BJ (cell line): ENCODE results near the gene NCAPD2. TPM values are rescaled to one million over a fixed set of nuclear protein-coding genes. Genes with fewer than 3 reads are reported as not detected.
"Not testable (repeated sequence)": the region's sequence is repeated elsewhere in the genome, so short reads cannot be mapped to it uniquely, and the experiment has no call there.

Experiments
- CTCF ChIA-PET: fragments of 350-600 bp; formaldehyde crosslinking; extraction: SDS; loops from one replicate; lab custom pipeline; 2021; ENCODE audit warnings: antibody characterized with exemption, inconsistent platforms; lab: Yijun Ruan, JAX
- POLR2A ChIA-PET: fragments of 300-600 bp; sonication (Branson Sonifier 250); formaldehyde crosslinking; extraction: SDS; loops from one replicate; lab custom pipeline; 2021; ENCODE audit warnings: antibody characterized with exemption; lab: Charles Lee
- DNase-seq: peaks from one replicate; pipeline ENCODE4 v3.0.0-alpha.2; 2011; ENCODE audit warnings: low read depth
- H3K27me3 ChIP-seq: 2 replicates; pipeline ENCODE4 v1.6.0; 2011; ENCODE audit warnings: low read length; ENCODE audit not compliant: control insufficient read depth, insufficient read depth
- H3K36me3 ChIP-seq: 2 replicates; pipeline ENCODE4 v1.5.1; 2011; ENCODE audit warnings: low read length; ENCODE audit not compliant: control insufficient read depth, insufficient read depth
- H3K4me3 ChIP-seq: 2 replicates; pipeline ENCODE4 v1.5.1; 2011; ENCODE audit warnings: low read depth, mild to moderate bottlenecking, control low read depth, low read length
- polyA plus RNA-seq: library from polyadenylated mRNA; depleted of rRNA; stranded (reverse); fragments of >200 nt; gene quantifications from 2 replicates; pipeline ENCODE4 v1.2.3, GENCODE V29; 2011
- TF ChIP-seq, protein P1 (sequence below): IDR thresholded peaks from 2 replicates; pipeline ENCODE4 v1.5.1; 2011; ENCODE audit warnings: low read depth, mild to moderate bottlenecking, control low read depth, inconsistent platforms, low read length, moderate library complexity; ENCODE audit not compliant: insufficient read depth

Gene NCAPD2
- polyA plus RNA-seq, 1 experiment = 65.6 TPM

GRCh38 chr12:6492838-6493496 lies 935 bp upstream of the NCAPD2 start, which contains the start of gene MRPL51:
Gene MRPL51, minus strand, starts transcription at chr12:6493262. Its CDS starts 126 bp downstream, at chr12:6493136.
- H3K4me3 ChIP-seq = peak within 1 kb of the TSS; percentile 64
- ChIA-PET POLR2A (interaction anchor here (0.6 to 0.8 kb wide), 2 partner anchors 39 to 41 kb away, joined by 3 to 6 read pairs; partner anchors contain the start of gene GAPDH), CTCF (interaction anchor here (0.9 to 1.6 kb wide), 4 partner anchors 13 to 45 kb away, joined by 3 to 5 read pairs (median 4); partner anchors contain the start of gene VAMP1)
- H3K36me3 ChIP-seq = no peaks in the 10 kb centered on the region; the same call in 1 of the 2 replicates
- DNase-seq = peak; percentile 45
- no peaks in the 10 kb centered on the region for H3K27me3 ChIP-seq
- TF ChIP-seq, protein P1, sequence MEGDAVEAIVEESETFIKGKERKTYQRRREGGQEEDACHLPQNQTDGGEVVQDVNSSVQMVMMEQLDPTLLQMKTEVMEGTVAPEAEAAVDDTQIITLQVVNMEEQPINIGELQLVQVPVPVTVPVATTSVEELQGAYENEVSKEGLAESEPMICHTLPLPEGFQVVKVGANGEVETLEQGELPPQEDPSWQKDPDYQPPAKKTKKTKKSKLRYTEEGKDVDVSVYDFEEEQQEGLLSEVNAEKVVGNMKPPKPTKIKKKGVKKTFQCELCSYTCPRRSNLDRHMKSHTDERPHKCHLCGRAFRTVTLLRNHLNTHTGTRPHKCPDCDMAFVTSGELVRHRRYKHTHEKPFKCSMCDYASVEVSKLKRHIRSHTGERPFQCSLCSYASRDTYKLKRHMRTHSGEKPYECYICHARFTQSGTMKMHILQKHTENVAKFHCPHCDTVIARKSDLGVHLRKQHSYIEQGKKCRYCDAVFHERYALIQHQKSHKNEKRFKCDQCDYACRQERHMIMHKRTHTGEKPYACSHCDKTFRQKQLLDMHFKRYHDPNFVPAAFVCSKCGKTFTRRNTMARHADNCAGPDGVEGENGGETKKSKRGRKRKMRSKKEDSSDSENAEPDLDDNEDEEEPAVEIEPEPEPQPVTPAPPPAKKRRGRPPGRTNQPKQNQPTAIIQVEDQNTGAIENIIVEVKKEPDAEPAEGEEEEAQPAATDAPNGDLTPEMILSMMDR = no peak

DNA sequence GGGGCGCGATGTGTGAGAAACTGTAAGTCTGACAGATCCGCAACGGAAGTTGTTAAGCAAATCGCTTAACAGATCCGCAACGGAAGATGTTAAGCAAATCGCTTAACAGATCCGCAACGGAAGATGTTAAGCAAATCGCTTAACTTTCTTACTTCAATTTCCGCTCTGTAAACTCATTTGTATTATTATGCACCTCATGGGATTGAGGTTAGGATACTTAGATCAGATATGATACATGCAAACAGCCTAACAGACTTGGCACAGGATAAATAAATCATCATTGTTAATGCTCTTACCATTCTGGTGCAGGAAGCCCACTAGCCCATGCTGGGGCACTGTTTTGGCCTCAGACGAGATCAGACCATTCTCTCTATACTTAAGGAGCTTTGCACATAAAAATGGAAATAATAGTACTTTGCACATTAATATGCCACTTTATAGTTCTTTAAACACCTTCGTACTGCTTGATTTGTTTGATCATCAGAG lies 399 bp downstream of the NCAPD2 start:
- POLR2A ChIA-PET = no interaction called here
- no peaks in the 10 kb centered on the region; the same call in 1 of the 2 replicates for H3K36me3 ChIP-seq
- TF ChIP-seq, protein P1 = no peak
- H3K4me3 ChIP-seq = peak overlapping the region; percentile 64
- CTCF ChIA-PET = interaction anchor here (1.0 kb wide), 1 partner anchor 29 kb away, joined by 3 read pairs; no protein-coding TSS in a partner anchor
- DNase-seq = no peak
- no peaks in the 10 kb centered on the region for H3K27me3 ChIP-seq

DNA sequence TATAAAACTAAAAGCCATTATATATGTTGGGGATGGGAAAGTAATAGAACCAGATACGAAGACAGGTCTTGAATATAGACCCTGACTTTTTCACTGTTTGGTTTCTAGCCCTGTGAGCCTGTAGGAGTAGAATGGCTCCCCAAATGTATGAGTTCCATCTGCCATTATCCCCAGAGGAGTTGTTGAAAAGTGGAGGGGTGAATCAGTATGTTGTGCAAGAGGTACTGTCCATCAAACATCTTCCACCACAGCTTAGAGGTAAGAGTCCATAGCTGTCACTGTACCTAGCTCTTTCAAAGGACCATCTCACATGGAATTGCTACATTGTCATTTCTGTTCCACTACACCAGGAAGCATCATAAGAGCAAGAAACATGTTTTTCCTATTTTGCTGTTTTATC lies 1.1 kb downstream of the NCAPD2 start:
- peak overlapping the region; percentile 64 for H3K4me3 ChIP-seq
- TF ChIP-seq, protein P1 = no peak
- H3K27me3 ChIP-seq = no peaks in the 10 kb centered on the region
- CTCF ChIA-PET = interaction anchor here (1.0 kb wide), 1 partner anchor 30 kb away, joined by 3 read pairs; no protein-coding TSS in a partner anchor
- POLR2A ChIA-PET = no interaction called here
- H3K36me3 ChIP-seq = no peaks in the 10 kb centered on the region; the same call in 1 of the 2 replicates
- DNase-seq = no peak

DNA sequence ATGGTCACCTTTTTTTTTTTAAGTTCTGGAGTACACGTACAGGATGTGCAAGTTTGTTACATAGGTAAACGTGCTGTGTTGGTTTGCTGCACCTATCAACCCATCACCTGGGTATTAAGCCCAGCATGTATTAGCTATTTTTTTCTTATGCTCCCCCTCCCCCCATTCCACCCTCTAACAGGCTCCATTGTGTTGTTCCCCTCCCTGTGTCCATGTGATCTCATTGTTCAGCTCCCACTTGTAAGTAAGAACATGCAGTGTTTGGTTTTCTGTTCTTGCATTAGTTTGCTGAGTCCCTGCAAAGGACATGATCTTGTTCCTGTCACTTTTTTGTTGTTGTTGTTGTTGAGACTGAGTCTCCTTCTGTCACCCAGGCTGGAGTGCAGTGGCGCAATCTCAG lies 3.4 kb downstream of the NCAPD2 start:
- DNase-seq, H3K4me3 ChIP-seq, H3K27me3 ChIP-seq, POLR2A ChIA-PET, H3K36me3 ChIP-seq: not testable (repeated sequence)
- CTCF ChIA-PET = interaction anchor here (1.6 kb wide), 1 partner anchor 32 kb away, joined by 6 read pairs; no protein-coding TSS in a partner anchor

- ChIA-PET CTCF (interaction anchor here (0.6 to 0.8 kb wide), 2 partner anchors 39 to 76 kb away, joined by 3 to 5 read pairs; no protein-coding TSS in a partner anchor), POLR2A (no interaction called here)
- TF ChIP-seq, protein P1 = no peak
- no peaks in the 10 kb centered on the region for H3K27me3 ChIP-seq
- no peak overlapping the region for H3K4me3 ChIP-seq
- DNase-seq = no peak
- H3K36me3 ChIP-seq = no peaks in the 10 kb centered on the region; the same call in 1 of the 2 replicates
These were observed 6.6 kb downstream of the NCAPD2 start for GRCh38 chr12:6500466-6500865.
